ENCODE results near the gene RCAN2. TPM values are rescaled to one million over a fixed set of nuclear protein-coding genes. Genes with fewer than 3 reads are reported as not detected.
A peak's percentile ranks its signal among the peaks of the same experiment; 100 is the strongest.

Gene RCAN2
- total RNA-seq, 6 donors from 2014 or later, result 4.8 to 14.6 (median 9.1) TPM

GRCh38 chr6:46208303-46208702 lies 282.9 kb downstream of the RCAN2 start:
- Histone ChIP-seq H3K9me3 (no peaks in the 10 kb centered on the region), H3K4me1 (no peaks in the 10 kb centered on the region), H3K27me3 (no peaks in the 10 kb centered on the region), H3K27ac (no peak overlapping the region), H3K4me3 (no peak overlapping the region), H3K36me3 (no peaks in the 10 kb centered on the region)
- DNase-seq (no peak), ATAC-seq (ENCODE audit: low FRiP score in 2 of 2) (no peak)
- TF ChIP-seq POLR2A (IDR thresholded peaks at IDR 0.05), result no peak
- no peak for TF ChIP-seq POLR2AphosphoS5 (IDR thresholded peaks at IDR 0.05)
- TF ChIP-seq EP300 (IDR thresholded peaks at IDR 0.05), result no peak
- TF ChIP-seq CTCF (IDR thresholded peaks at IDR 0.05), result no peak

- no peak overlapping the region for H3K4me3 ChIP-seq
- H3K9me3 ChIP-seq, result no peaks in the 10 kb centered on the region
- no peak overlapping the region for H3K27ac ChIP-seq
- H3K27me3 ChIP-seq, result no peaks in the 10 kb centered on the region
- 86 to 88% methylated on average over 2 to 3 of the region's 3 CpGs for WGBS, 2 donors
- H3K36me3 ChIP-seq, result no peaks in the 10 kb centered on the region
- DNase-seq, result no peak
- no peak for TF ChIP-seq EP300 (IDR thresholded peaks at IDR 0.05)
- TF ChIP-seq POLR2AphosphoS5 (IDR thresholded peaks at IDR 0.05), result no peak
- no peak for TF ChIP-seq CTCF (IDR thresholded peaks at IDR 0.05)
- TF ChIP-seq POLR2A (IDR thresholded peaks at IDR 0.05), result no peak
- no peak for ATAC-seq (ENCODE audit: low FRiP score in 2 of 2)
- H3K4me1 ChIP-seq, result no peaks in the 10 kb centered on the region
Observed at GRCh38 chr6:46207174-46207573, 284.1 kb downstream of the RCAN2 start.

- no peak for TF ChIP-seq POLR2A (IDR thresholded peaks at IDR 0.05)
- TF ChIP-seq POLR2AphosphoS5 (IDR thresholded peaks at IDR 0.05), result no peak
- TF ChIP-seq EP300 (IDR thresholded peaks at IDR 0.05), result no peak
- TF ChIP-seq CTCF (IDR thresholded peaks at IDR 0.05), result no peak
Observed at GRCh38 chr6:46204880-46205650, 286.2 kb downstream of the RCAN2 start.

GRCh38 chr6:46203391-46204177 lies 287.7 kb downstream of the RCAN2 start:
- no peaks in the 10 kb centered on the region for H3K4me1 ChIP-seq
- TF ChIP-seq POLR2A (IDR thresholded peaks at IDR 0.05), result no peak
- TF ChIP-seq POLR2AphosphoS5 (IDR thresholded peaks at IDR 0.05), result no peak
- TF ChIP-seq CTCF (IDR thresholded peaks at IDR 0.05), result no peak
- TF ChIP-seq EP300 (IDR thresholded peaks at IDR 0.05), result no peak
- DNase-seq, result no peak
- no peaks in the 10 kb centered on the region for H3K9me3 ChIP-seq
- WGBS, 2 donors, result 47 to 64% methylated on average over 2 of the region's 2 CpGs
- no peaks in the 10 kb centered on the region for H3K36me3 ChIP-seq
- H3K4me3 ChIP-seq, result no peak overlapping the region
- no peaks in the 10 kb centered on the region for H3K27me3 ChIP-seq
- no peak for ATAC-seq (ENCODE audit: low FRiP score in 2 of 2)
- no peak overlapping the region for H3K27ac ChIP-seq

More at GRCh38 chr6:46204880-46205650, 286.2 kb downstream of the RCAN2 start:
- Histone ChIP-seq H3K27ac (no peak overlapping the region), H3K36me3 (no peaks in the 10 kb centered on the region), H3K4me1 (no peaks in the 10 kb centered on the region), H3K27me3 (no peaks in the 10 kb centered on the region), H3K4me3 (no peak overlapping the region), H3K9me3 (no peaks in the 10 kb centered on the region)
- 96% methylated on average over 16 to 29 of the region's 29 CpGs for WGBS, 2 donors
- ATAC-seq (ENCODE audit: low FRiP score in 2 of 2) (no peak), DNase-seq (peak in 1 of 2 donors; percentile 22)

Data from upper lobe of left lung (tissue), 6 donors.